ENCODE data around the gene HDAC7. TPM values are rescaled to one million over a fixed set of nuclear protein-coding genes. Genes with fewer than 3 reads are reported as not detected.

Gene HDAC7
- total RNA-seq, 2 donors from 2014 or later, result 39.5 to 67.7 TPM

DNA sequence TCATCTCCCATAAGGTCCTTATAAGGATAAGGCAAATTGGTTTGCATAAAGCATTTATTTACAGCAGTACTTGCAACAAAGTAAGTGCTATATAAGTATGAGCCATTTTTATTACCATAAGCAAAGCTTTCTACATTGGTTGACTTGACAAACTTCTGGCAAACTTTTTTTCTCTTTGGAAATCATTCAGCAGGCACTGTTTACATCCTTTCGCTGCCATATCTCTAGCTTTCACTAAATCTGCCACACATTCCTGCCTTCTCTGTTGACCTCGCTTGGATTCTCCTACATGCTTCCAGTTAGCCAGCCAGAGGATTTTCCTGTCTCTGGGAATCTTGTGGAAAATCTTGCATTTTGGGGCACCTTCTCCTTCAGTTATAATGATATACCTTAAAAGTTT is 21.8 kb upstream of the HDAC7 start:
- 47% methylated on average over 2 of the region's 2 CpGs for WGBS
- no peak for DNase-seq (ENCODE audit: low spot score)
- intact Hi-C loops (cut with DNase I), result no loop called here
- no peaks in the 10 kb centered on the region for H3K36me3 ChIP-seq
- H3K27ac ChIP-seq, result no peak overlapping the region
- H3K9me3 ChIP-seq, result no peaks in the 10 kb centered on the region
- no peaks in the 10 kb centered on the region for H3K4me1 ChIP-seq (replicated peaks)
- no peak overlapping the region for H3K4me3 ChIP-seq
- no peaks in the 10 kb centered on the region for H3K27me3 ChIP-seq (replicated peaks; ENCODE audit: insufficient read depth)
- TF ChIP-seq POLR2AphosphoS5 (IDR thresholded peaks at IDR 0.05) (no peak), POLR2A (IDR thresholded peaks at IDR 0.05) (no peak)
- TF ChIP-seq, protein P1, sequence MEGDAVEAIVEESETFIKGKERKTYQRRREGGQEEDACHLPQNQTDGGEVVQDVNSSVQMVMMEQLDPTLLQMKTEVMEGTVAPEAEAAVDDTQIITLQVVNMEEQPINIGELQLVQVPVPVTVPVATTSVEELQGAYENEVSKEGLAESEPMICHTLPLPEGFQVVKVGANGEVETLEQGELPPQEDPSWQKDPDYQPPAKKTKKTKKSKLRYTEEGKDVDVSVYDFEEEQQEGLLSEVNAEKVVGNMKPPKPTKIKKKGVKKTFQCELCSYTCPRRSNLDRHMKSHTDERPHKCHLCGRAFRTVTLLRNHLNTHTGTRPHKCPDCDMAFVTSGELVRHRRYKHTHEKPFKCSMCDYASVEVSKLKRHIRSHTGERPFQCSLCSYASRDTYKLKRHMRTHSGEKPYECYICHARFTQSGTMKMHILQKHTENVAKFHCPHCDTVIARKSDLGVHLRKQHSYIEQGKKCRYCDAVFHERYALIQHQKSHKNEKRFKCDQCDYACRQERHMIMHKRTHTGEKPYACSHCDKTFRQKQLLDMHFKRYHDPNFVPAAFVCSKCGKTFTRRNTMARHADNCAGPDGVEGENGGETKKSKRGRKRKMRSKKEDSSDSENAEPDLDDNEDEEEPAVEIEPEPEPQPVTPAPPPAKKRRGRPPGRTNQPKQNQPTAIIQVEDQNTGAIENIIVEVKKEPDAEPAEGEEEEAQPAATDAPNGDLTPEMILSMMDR (IDR thresholded peaks at IDR 0.05), result no peak

DNA sequence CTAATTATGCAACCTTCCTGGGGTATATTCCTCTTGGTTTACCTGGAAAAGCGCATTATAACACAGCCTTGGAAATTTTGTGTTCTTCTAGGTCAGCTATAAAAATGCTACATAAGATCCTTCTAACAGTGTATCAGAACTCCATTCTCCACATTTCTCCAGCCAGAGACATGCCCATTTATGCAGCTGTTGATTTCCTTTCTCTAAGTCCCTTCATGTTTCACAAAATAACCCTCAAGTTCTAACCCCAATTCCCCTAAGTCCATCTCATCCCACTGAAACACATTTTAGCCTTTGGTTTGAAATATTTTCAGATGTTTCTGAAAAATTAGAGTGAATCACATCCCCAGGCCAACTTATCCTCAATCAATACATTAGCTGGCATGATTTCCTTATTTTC is 20.9 kb upstream of the HDAC7 start:
- 94% methylated on average over 1 of the region's 1 CpG for WGBS
- no peak overlapping the region for H3K27ac ChIP-seq
- no peaks in the 10 kb centered on the region for H3K4me1 ChIP-seq (replicated peaks)
- intact Hi-C loops (cut with DNase I), result no loop called here
- no peak for DNase-seq (ENCODE audit: low spot score)
- no peaks in the 10 kb centered on the region for H3K9me3 ChIP-seq
- H3K36me3 ChIP-seq, result no peaks in the 10 kb centered on the region
- TF ChIP-seq POLR2AphosphoS5 (IDR thresholded peaks at IDR 0.05) (no peak), POLR2A (IDR thresholded peaks at IDR 0.05) (no peak)
- TF ChIP-seq, protein P1 (IDR thresholded peaks at IDR 0.05), result no peak
- no peak overlapping the region for H3K4me3 ChIP-seq
- no peaks in the 10 kb centered on the region for H3K27me3 ChIP-seq (replicated peaks; ENCODE audit: insufficient read depth)

DNA sequence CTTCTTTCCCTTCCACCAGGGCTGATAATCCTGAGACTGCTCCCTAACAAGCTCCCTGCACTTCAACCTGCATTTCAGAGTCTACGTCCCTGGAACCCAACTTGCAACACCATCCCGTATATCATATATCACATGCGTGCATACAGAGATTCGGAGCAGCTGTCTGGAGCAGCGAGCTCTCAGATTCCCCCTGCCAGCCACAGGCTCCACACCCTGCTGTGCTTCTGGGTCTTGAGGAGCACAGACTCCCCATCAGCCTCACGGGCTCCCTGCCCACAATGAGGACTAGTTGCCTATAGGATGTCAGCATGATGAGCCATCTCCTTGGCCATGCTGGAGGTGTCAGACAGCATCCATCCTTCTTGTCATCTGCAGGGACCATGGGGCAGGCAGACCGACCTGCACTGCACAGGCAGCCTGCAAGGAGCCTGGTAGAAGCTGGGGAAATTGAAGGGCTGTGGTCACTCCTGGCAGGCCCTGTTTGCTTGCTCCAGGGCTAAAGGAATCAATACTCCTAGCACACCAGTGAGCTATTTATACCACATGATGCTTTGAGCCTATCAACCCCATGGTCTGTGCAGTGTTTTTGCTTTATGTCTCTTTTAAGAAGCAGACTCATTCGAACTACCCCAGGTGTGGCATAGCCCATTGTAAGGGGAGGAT is 19.6 kb upstream of the HDAC7 start:
- Histone ChIP-seq H3K4me3 (no peak overlapping the region), H3K36me3 (no peaks in the 10 kb centered on the region), H3K27ac (no peak overlapping the region), H3K4me1 (replicated peaks) (no peaks in the 10 kb centered on the region), H3K9me3 (no peaks in the 10 kb centered on the region), H3K27me3 (replicated peaks; ENCODE audit: insufficient read depth) (no peaks in the 10 kb centered on the region)
- DNase-seq (ENCODE audit: low spot score), result no peak
- WGBS, result 82% methylated on average over 8 of the region's 8 CpGs
- intact Hi-C loops (cut with DNase I), result loop anchor here (2.0 to 5.0 kb wide), 4 partner anchors 42 to 187 kb away; no protein-coding TSS in a partner anchor
- TF ChIP-seq, protein P1 (IDR thresholded peaks at IDR 0.05), result no peak
- no peak for TF ChIP-seq POLR2AphosphoS5 (IDR thresholded peaks at IDR 0.05)
- no peak for TF ChIP-seq POLR2A (IDR thresholded peaks at IDR 0.05)

DNA sequence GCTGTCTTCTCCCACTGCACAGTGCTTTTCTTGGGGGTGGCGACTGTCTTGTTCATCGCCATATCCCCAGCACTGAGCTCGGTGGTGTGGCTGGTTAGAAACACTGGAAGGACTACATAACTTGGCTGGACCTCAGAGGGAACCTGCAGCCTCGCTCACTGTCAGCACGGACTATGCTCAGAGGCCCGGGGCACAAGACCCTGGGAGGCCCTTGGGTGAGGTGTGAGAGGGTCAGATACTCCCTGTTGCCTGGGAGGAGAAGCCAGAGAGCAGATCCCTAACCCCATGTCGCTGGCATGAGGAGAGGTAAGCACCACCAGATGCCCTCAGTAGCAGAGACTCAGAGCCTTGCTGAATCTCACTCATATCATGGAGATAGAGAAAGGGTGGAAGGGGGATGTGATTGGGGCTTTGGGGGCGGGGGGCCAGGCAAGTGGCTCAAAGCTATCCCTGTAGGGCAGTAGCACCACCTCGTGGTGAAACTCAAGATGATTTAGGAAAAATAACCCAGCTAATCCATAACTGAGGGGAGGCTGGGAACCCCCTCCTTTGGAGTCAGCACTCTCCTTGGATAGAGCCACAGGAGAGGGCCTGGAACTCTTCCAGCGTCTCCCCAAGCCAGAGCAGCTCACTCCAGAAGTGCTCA is 18.7 kb upstream of the HDAC7 start:
- Histone ChIP-seq H3K27me3 (replicated peaks; ENCODE audit: insufficient read depth) (no peaks in the 10 kb centered on the region), H3K4me3 (no peak overlapping the region), H3K27ac (no peak overlapping the region), H3K9me3 (no peaks in the 10 kb centered on the region), H3K4me1 (replicated peaks) (no peaks in the 10 kb centered on the region), H3K36me3 (no peaks in the 10 kb centered on the region)
- TF ChIP-seq, protein P1 (IDR thresholded peaks at IDR 0.05), result peak in 3 of 4 experiments; percentile 28 to 64 (median 40)
- TF ChIP-seq POLR2AphosphoS5 (IDR thresholded peaks at IDR 0.05), result no peak
- no peak for DNase-seq (ENCODE audit: low spot score)
- intact Hi-C loops (cut with DNase I), result loop anchor here (2.0 to 5.0 kb wide), 4 partner anchors 41 to 186 kb away; no protein-coding TSS in a partner anchor
- whole genome bisulfite sequencing, result 38% methylated on average over 10 of the region's 10 CpGs

Data from prostate gland (tissue), 2 donors.